ENCODE measurements around the gene NT5C3A. TPM values are rescaled to one million over a fixed set of nuclear protein-coding genes. Genes with fewer than 3 reads are reported as not detected.
A peak's percentile ranks its signal among the peaks of the same experiment; 100 is the strongest.

NT5C3A gene
- total RNA-seq, 4 donors from 2014 or later = 37.5 to 101 (median 71.4) TPM

GRCh38 chr7:33079096-33079495, 16.5 kb upstream of the NT5C3A start:
- H3K4me1 ChIP-seq = no peaks in the 10 kb centered on the region
- DNase-seq (no peak), ATAC-seq (no peak)
- no peaks in the 10 kb centered on the region for H3K36me3 ChIP-seq
- no peak overlapping the region for H3K4me3 ChIP-seq
- H3K27me3 ChIP-seq = no peaks in the 10 kb centered on the region
- intact Hi-C loops (cut with DNase I; ENCODE audit: low total_unique reads) (no loop called here), in situ Hi-C loops (cut with MboI; ENCODE audit: low sequenced_read_pairs in 4 of 4) (loop anchor here in 1 of 4 donors (25.0 kb wide), 1 partner anchor 592 kb away; the partner anchor contains the start of genes AVL9 and LSM5)
- TF ChIP-seq CTCF (IDR thresholded peaks at IDR 0.05 in 4 of 5, conservative IDR thresholded peaks at IDR 0.05 in 1 of 5) = no peak
- no peak for TF ChIP-seq POLR2A (IDR thresholded peaks at IDR 0.05)
- H3K9me3 ChIP-seq = no peaks in the 10 kb centered on the region
- no peak overlapping the region for H3K27ac ChIP-seq

DNA sequence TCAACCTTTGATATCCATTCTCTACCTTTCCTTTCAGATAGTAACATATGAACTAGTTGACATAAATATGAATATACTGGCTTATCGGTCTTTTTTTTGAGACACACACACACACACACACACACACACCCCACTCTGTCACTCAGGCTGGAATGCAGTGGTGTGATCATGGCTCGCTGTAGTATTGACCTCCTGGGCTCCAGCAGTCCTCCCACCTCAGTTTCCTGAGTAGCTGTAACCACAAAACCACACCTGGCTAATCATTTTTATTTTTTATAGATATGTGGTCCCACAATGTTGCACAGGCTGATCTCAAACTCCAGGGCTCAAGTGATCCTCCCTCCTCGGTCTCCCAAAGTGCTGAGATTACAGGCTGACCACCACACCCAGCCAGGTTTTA, 14.2 kb upstream of the NT5C3A start:
- peaks cover 7 to 10% of the 10 kb centered on the region in 2 donors for H3K4me1 ChIP-seq
- no peaks in the 10 kb centered on the region for H3K9me3 ChIP-seq
- H3K27ac ChIP-seq = no peak overlapping the region
- DNase-seq (no peak), ATAC-seq (no peak)
- no peak for TF ChIP-seq POLR2A (IDR thresholded peaks at IDR 0.05)
- H3K27me3 ChIP-seq = no peaks in the 10 kb centered on the region
- in situ Hi-C loops (cut with MboI; ENCODE audit: low sequenced_read_pairs in 4 of 4) (loop anchor here in 1 of 4 donors (25.0 kb wide), 1 partner anchor 589 kb away; the partner anchor contains the start of genes AVL9 and LSM5), intact Hi-C loops (cut with DNase I; ENCODE audit: low total_unique reads) (no loop called here)
- H3K4me3 ChIP-seq = no peak overlapping the region
- no peaks in the 10 kb centered on the region for H3K36me3 ChIP-seq

DNA sequence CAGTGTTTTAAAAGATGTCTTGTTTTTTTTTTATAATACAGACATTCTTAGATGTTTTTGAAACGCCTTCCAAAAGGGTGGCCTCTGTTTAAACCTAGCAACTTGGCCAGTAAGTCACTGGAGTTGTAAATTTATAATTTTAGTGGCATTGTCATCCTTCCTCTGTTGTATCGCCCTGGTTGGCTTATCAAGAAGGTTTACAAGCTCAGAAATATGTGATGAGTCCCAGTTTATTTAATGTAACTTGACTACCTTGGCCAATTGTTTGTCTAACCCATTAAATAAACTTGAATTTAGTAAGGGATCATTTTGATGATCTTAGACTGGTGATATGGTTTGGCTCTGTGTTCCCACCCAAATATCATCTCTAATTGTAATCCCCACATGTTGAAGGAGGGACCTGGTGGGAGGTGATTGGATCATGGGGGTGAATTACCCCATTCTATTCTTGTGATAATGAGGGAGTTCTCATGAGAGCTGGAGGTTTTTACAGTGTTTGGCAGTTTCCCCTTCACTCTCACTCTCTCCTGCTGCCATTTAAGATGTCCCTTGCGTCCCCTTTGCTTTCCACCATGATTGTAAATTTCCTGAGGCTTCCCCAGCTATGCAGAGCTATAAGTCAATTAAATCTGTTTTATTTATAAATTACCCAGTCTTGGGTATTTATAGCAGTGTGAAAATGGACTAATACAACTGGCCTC, 13.4 kb upstream of the NT5C3A start:
- no peak for ATAC-seq

GRCh38 chr7:33073243-33073642, 10.7 kb upstream of the NT5C3A start:
- H3K27me3 ChIP-seq = no peaks in the 10 kb centered on the region
- in situ Hi-C loops (cut with MboI; ENCODE audit: low sequenced_read_pairs in 4 of 4) = loop anchor here in 2 of 4 donors (25.0 kb wide), 2 partner anchors 111 to 586 kb away; partner anchors contain the start of genes AVL9 (in 1 of the 2), FKBP9 (in 1 of the 2) and LSM5 (in 1 of the 2)
- TF ChIP-seq POLR2A (IDR thresholded peaks at IDR 0.05) (no peak), CTCF (IDR thresholded peaks at IDR 0.05 in 4 of 5, conservative IDR thresholded peaks at IDR 0.05 in 1 of 5) (no peak)
- no peak overlapping the region for H3K27ac ChIP-seq
- DNase-seq (no peak), ATAC-seq (no peak)
- H3K4me1 ChIP-seq = peaks cover 10 to 14% of the 10 kb centered on the region in 2 donors
- H3K36me3 ChIP-seq = no peaks in the 10 kb centered on the region
- no peak overlapping the region for H3K4me3 ChIP-seq
- intact Hi-C loops (cut with DNase I; ENCODE audit: low total_unique reads) = no loop called here
- H3K9me3 ChIP-seq = peaks cover 0 to 6% (median 6%) of the 10 kb centered on the region in 3 donors

More for the DNA sequence above, 13.4 kb upstream of the NT5C3A start:
- Histone ChIP-seq H3K4me3 (no peak overlapping the region), H3K27ac (no peak overlapping the region), H3K27me3 (no peaks in the 10 kb centered on the region), H3K4me1 (peaks cover 7 to 10% of the 10 kb centered on the region in 2 donors), H3K36me3 (no peaks in the 10 kb centered on the region), H3K9me3 (no peaks in the 10 kb centered on the region)
- TF ChIP-seq POLR2A (IDR thresholded peaks at IDR 0.05) (no peak), CTCF (IDR thresholded peaks at IDR 0.05 in 4 of 5, conservative IDR thresholded peaks at IDR 0.05 in 1 of 5) (no peak)
- no peak for DNase-seq
- intact Hi-C loops (cut with DNase I; ENCODE audit: low total_unique reads) = no loop called here
- in situ Hi-C loops (cut with MboI; ENCODE audit: low sequenced_read_pairs in 4 of 4) = loop anchor here in 1 of 4 donors (25.0 kb wide), 1 partner anchor 589 kb away; the partner anchor contains the start of genes AVL9 and LSM5

GRCh38 chr7:33072471-33072870, 9.9 kb upstream of the NT5C3A start:
- intact Hi-C loops (cut with DNase I; ENCODE audit: low total_unique reads) = no loop called here
- in situ Hi-C loops (cut with MboI; ENCODE audit: low sequenced_read_pairs in 4 of 4) = loop anchor here in 2 of 4 donors (25.0 kb wide), 2 partner anchors 110 to 585 kb away; partner anchors contain the start of genes AVL9 (in 1 of the 2), FKBP9 (in 1 of the 2) and LSM5 (in 1 of the 2)
- DNase-seq (no peak), ATAC-seq (peak in 1 of 2 donors; percentile 49)
- no peak for TF ChIP-seq CTCF (IDR thresholded peaks at IDR 0.05 in 4 of 5, conservative IDR thresholded peaks at IDR 0.05 in 1 of 5)
- no peak for TF ChIP-seq POLR2A (IDR thresholded peaks at IDR 0.05)
- H3K27me3 ChIP-seq = no peaks in the 10 kb centered on the region
- no peaks in the 10 kb centered on the region for H3K36me3 ChIP-seq
- peaks cover 10 to 14% of the 10 kb centered on the region in 2 donors for H3K4me1 ChIP-seq
- H3K27ac ChIP-seq = no peak overlapping the region
- H3K9me3 ChIP-seq = peaks cover 0 to 6% (median 6%) of the 10 kb centered on the region in 3 donors
- no peak overlapping the region for H3K4me3 ChIP-seq

Measured in gastrocnemius medialis (tissue), 4 donors.